WI38 (cell line): ENCODE data around the gene FASN.

Experiments
- H3K4me3 ChIP-seq: 2 replicates; pipeline ENCODE4 v1.5.1; 2011; ENCODE audit warnings: low read depth, mild to moderate bottlenecking, control low read depth, low read length
- TF ChIP-seq, protein P1 (sequence below): IDR thresholded peaks from 2 replicates; pipeline ENCODE4 v1.5.1; 2012; ENCODE audit warnings: low read depth, mild to moderate bottlenecking, control low read depth, low read length

The FASN gene

GRCh38 chr17:82097919-82098168 is 192 bp downstream of the FASN start:
- H3K4me3 ChIP-seq = peak overlapping the region; percentile 69

DNA sequence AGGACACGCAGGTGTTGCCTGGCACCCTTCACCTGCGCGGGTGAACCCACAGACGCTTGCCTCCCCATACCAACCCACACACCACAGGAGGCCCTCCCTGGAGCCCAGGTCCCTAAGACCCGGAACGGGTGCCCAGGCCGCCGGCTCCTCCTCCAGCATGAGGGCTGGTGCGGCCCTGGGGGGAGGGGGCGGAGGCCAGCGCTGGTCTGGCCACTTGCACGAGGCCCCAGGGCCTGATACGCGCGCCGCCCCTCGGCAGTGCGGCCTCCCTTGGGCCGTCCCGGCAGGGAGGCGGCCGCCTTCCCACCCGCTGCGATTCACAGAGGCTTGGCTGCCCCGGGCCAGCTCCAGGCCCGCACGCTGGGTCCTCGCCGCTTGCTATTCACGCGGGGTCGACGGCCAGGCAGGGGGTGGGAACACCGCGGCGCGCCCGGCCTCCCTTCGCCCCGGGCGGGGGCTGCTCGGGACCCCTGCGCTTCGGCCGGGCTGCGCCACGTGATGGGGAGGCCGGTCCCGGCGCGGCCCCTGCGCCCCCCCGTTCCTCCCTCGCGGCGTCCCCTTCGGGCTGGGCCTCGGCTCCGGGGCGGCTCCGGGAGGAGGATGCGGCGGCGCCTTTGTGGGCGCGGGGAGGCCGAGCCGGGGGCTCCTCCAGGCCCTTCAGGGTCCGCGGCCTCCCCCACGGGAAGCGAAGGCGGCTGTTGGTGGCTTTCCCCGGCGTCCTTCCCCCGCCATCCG is 685 bp downstream of the FASN start:
- H3K4me3 ChIP-seq = peak overlapping the region; percentile 69
- TF ChIP-seq, protein P1, sequence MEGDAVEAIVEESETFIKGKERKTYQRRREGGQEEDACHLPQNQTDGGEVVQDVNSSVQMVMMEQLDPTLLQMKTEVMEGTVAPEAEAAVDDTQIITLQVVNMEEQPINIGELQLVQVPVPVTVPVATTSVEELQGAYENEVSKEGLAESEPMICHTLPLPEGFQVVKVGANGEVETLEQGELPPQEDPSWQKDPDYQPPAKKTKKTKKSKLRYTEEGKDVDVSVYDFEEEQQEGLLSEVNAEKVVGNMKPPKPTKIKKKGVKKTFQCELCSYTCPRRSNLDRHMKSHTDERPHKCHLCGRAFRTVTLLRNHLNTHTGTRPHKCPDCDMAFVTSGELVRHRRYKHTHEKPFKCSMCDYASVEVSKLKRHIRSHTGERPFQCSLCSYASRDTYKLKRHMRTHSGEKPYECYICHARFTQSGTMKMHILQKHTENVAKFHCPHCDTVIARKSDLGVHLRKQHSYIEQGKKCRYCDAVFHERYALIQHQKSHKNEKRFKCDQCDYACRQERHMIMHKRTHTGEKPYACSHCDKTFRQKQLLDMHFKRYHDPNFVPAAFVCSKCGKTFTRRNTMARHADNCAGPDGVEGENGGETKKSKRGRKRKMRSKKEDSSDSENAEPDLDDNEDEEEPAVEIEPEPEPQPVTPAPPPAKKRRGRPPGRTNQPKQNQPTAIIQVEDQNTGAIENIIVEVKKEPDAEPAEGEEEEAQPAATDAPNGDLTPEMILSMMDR = no peak

More at GRCh38 chr17:82097919-82098168, 192 bp downstream of the FASN start:
- TF ChIP-seq, protein P1 = no peak

DNA sequence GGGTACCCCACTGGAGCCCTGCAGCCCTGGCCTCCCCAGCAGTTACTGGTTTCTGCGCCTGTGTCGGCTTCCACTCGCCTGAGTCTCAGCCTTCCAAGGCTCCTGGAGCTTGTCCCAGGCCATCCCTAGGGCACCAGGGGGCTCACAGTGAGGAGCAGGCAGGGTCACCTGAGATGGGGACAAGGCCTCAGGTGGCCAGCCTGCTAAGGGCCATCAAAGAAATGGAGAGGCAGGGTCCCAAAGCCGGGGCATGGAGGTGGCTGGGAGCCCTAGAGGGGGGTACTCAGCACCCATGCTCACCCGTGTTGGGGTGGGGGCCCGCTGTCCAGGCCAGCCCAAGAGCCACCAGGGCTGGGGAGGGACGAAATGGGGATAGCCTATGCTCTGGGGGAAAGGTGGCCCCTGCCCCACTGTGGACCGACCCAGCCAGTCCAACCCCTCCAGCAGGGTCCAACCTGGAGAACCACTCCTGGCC is 1.3 kb downstream of the FASN start:
- TF ChIP-seq, protein P1 = no peak
- peak overlapping the region; percentile 69 for H3K4me3 ChIP-seq

- H3K4me3 ChIP-seq = peak overlapping the region; percentile 69
These were observed 2.0 kb downstream of the FASN start for GRCh38 chr17:82095777-82096708.

DNA sequence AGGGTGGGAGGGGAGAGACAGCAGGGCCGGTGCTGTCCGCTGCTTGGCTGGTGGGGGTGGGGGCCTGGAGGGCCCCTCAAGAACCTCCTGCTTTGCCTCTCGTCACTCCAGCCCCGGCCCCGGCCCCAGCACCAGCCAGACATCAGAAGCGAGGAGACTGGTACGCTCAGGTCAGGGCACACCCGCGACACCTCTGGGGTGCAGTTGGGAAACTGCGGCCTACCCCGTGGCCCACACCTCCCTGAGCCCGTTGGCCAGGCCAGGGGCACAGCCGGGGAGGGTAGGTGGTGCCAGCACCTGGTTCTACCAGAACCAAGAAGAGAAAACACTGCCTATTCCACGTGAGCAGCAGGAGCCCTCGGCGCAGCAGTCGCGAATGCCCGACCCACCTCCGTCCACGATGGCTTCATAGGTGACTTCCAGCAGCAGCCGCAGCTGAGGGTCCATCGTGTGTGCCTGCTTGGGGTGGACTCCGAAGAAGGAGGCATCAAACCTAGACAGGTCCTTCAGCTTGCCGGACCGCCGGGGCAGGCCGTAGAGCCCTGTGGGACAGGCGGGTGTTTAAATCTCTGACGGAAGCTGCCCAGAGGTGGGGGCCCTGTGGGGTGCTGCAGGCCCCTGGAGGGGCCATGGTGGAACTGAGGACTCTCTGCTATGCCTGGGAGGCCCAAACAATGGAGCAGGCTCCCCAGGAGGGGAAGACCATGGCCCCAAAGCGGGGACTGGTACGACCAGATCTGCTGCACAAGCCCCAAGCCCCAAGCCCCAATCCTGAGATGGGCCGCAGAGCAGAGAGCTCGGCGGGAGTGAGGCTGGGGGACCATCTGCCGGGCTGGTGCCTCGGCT is 2.9 kb downstream of the FASN start:
- H3K4me3 ChIP-seq = no peak overlapping the region
- TF ChIP-seq, protein P1 = no peak

More at GRCh38 chr17:82095777-82096708, 2.0 kb downstream of the FASN start:
- TF ChIP-seq, protein P1 = no peak

GRCh38 chr17:82092995-82093751 is 4.9 kb downstream of the FASN start:
- H3K4me3 ChIP-seq = no peak overlapping the region
- TF ChIP-seq, protein P1 = no peak
